ENCODE results near the gene UCHL5. TPM values are rescaled to one million over a fixed set of nuclear protein-coding genes. Genes with fewer than 3 reads are reported as not detected.

UCHL5 gene
- total RNA-seq, 1 donor from 2014 or later = 20.4 TPM

GRCh38 chr1:193090865-193091264, 31.7 kb upstream of the UCHL5 start:
- H3K27ac ChIP-seq (ENCODE audit: low read depth, low read length) = no peak overlapping the region
- H3K4me1 ChIP-seq (ENCODE audit: control insufficient read depth in 3 of 3, insufficient read depth in 3 of 3, low read length in 3 of 3) = no peaks in the 10 kb centered on the region
- peaks cover 0 to 16% (median 3%) of the 10 kb centered on the region in 3 donors for H3K36me3 ChIP-seq (ENCODE audit: control insufficient read depth in 3 of 3, insufficient read depth in 3 of 3, low read length in 3 of 3)
- H3K4me3 ChIP-seq (ENCODE audit: low read length in 3 of 3) = no peak overlapping the region
- no peak overlapping the region for H3K9ac ChIP-seq (ENCODE audit: low read depth in 1 of 3, low read length in 3 of 3)
- H3K27me3 ChIP-seq (ENCODE audit: control insufficient read depth in 3 of 3, insufficient read depth in 3 of 3, low read length in 3 of 3) = no peaks in the 10 kb centered on the region
- no peaks in the 10 kb centered on the region for H3K9me3 ChIP-seq (ENCODE audit: control insufficient read depth in 3 of 3, low read length in 3 of 3)

DNA sequence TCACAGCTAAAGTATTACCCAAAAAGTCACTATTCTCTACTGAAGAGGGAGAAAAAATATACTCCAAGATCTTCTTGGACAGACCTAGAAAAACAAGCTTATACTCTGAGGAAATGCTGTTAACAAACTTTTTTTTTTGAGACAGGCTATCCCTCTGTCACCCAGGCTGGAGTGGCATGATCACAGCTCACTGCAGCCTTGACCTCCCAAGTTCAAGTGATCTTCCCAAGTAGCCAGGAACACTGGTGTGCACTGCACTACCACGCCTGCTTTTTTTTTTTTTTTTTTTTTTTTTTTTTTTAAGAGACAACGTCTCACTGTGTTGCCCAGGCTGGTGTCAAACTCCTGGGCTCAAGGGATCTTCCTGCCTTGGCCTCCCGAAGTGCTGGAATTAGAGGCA, 28.7 kb upstream of the UCHL5 start:
- Histone ChIP-seq H3K4me1 (ENCODE audit: control insufficient read depth in 3 of 3, insufficient read depth in 3 of 3, low read length in 3 of 3) (no peaks in the 10 kb centered on the region), H3K36me3 (ENCODE audit: control insufficient read depth in 3 of 3, insufficient read depth in 3 of 3, low read length in 3 of 3) (peaks cover under 1 to 26% (median 18%) of the 10 kb centered on the region in 3 donors), H3K9ac (ENCODE audit: low read depth in 1 of 3, low read length in 3 of 3) (no peak overlapping the region), H3K27ac (ENCODE audit: low read depth, low read length) (no peak overlapping the region), H3K4me3 (ENCODE audit: low read length in 3 of 3) (no peak overlapping the region), H3K9me3 (ENCODE audit: control insufficient read depth in 3 of 3, low read length in 3 of 3) (no peaks in the 10 kb centered on the region), H3K27me3 (ENCODE audit: control insufficient read depth in 3 of 3, insufficient read depth in 3 of 3, low read length in 3 of 3) (no peaks in the 10 kb centered on the region)

GRCh38 chr1:193086342-193086741, 27.2 kb upstream of the UCHL5 start:
- no peaks in the 10 kb centered on the region for H3K4me1 ChIP-seq (ENCODE audit: control insufficient read depth in 3 of 3, insufficient read depth in 3 of 3, low read length in 3 of 3)
- peak overlapping the region in 1 of 3 donors; percentile 7 for H3K9ac ChIP-seq (ENCODE audit: low read depth in 1 of 3, low read length in 3 of 3)
- H3K36me3 ChIP-seq (ENCODE audit: control insufficient read depth in 3 of 3, insufficient read depth in 3 of 3, low read length in 3 of 3) = peaks cover 6 to 31% (median 28%) of the 10 kb centered on the region in 3 donors
- H3K4me3 ChIP-seq (ENCODE audit: low read length in 3 of 3) = no peak overlapping the region
- H3K9me3 ChIP-seq (ENCODE audit: control insufficient read depth in 3 of 3, low read length in 3 of 3) = no peaks in the 10 kb centered on the region
- H3K27me3 ChIP-seq (ENCODE audit: control insufficient read depth in 3 of 3, insufficient read depth in 3 of 3, low read length in 3 of 3) = no peaks in the 10 kb centered on the region
- no peak overlapping the region for H3K27ac ChIP-seq (ENCODE audit: low read depth, low read length)

DNA sequence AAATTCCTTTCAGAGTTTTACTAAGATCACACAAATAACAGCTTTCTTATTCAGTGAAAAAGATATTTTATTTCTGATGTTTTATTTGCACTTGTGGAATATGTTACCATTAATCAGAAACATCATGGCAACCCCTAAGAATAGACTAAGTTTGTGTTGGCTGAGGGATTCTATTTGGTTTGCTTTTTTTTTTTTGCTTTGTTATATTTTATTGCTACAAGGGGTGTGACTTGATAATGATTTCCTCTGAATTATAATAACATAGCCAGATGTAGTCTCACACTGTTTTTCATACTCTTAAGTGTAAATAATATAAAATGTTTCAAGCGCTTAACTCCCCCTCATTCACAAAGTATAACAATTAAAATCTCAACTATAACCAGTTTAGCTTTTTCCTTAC, 26.1 kb upstream of the UCHL5 start:
- no peaks in the 10 kb centered on the region for H3K4me1 ChIP-seq (ENCODE audit: control insufficient read depth in 3 of 3, insufficient read depth in 3 of 3, low read length in 3 of 3)
- peaks cover 6 to 33% (median 31%) of the 10 kb centered on the region in 3 donors for H3K36me3 ChIP-seq (ENCODE audit: control insufficient read depth in 3 of 3, insufficient read depth in 3 of 3, low read length in 3 of 3)
- H3K9ac ChIP-seq (ENCODE audit: low read depth in 1 of 3, low read length in 3 of 3) = no peak overlapping the region
- H3K27ac ChIP-seq (ENCODE audit: low read depth, low read length) = no peak overlapping the region
- H3K27me3 ChIP-seq (ENCODE audit: control insufficient read depth in 3 of 3, insufficient read depth in 3 of 3, low read length in 3 of 3) = no peaks in the 10 kb centered on the region
- no peak overlapping the region for H3K4me3 ChIP-seq (ENCODE audit: low read length in 3 of 3)
- H3K9me3 ChIP-seq (ENCODE audit: control insufficient read depth in 3 of 3, low read length in 3 of 3) = no peaks in the 10 kb centered on the region

DNA sequence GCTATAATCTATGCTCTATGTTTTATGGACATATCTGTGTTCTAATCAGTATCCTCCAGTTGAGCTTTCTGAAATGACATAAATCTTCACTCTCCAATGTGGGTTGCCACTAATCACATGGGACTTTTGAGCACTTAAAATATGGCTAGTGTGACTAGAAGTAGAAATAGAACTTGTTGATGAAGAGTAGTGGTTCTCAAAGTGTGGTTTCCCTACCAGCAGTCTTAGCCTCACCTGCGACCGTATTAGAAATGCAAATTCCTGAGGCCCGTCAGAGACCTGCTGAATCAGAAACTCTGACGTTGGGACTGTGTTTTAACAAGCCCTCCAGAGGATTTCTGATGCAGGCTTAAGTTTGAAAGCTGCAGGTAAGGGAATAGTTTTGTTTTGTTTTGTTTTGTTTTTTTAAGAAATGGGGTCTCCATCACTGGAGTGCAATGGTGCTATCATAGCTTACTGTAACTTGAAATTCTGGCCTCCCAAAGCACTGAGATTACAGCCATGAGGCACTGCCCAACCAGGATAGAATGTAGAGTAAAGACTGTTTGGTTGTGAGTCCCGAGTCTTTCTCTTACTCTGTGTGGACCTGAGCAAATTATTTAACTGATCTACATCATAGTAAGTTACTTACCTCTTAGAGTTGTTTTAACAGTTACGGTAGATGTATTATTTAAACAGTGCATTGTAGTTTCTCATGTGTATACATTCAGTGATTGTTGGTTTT, 24.4 kb upstream of the UCHL5 start:
- Histone ChIP-seq H3K9me3 (ENCODE audit: control insufficient read depth in 3 of 3, low read length in 3 of 3) (no peaks in the 10 kb centered on the region), H3K9ac (ENCODE audit: low read depth in 1 of 3, low read length in 3 of 3) (no peak overlapping the region), H3K36me3 (ENCODE audit: control insufficient read depth in 3 of 3, insufficient read depth in 3 of 3, low read length in 3 of 3) (peaks cover 6 to 39% (median 35%) of the 10 kb centered on the region in 3 donors), H3K27ac (ENCODE audit: low read depth, low read length) (no peak overlapping the region), H3K4me3 (ENCODE audit: low read length in 3 of 3) (no peak overlapping the region), H3K4me1 (ENCODE audit: control insufficient read depth in 3 of 3, insufficient read depth in 3 of 3, low read length in 3 of 3) (no peaks in the 10 kb centered on the region), H3K27me3 (ENCODE audit: control insufficient read depth in 3 of 3, insufficient read depth in 3 of 3, low read length in 3 of 3) (no peaks in the 10 kb centered on the region)

DNA sequence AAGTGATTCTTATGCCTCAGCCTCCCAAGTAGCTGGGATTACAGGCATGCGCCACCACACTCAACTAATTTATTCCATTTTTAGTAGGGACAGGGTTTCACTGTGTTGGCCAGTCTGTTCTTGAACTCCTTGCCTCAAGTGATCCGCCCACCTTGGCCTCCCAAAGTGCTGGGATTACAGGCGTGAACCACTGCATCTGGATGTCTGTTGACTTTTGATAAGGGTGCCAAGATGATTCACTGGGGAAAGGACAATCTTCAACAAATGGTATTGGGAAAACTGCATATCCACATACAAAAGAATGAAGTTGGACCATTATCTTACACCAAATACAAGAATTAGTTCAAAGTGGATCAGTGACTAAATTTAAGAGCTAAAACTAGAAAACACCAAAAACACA, 20.0 kb upstream of the UCHL5 start:
- peaks cover 6 to 45% (median 43%) of the 10 kb centered on the region in 3 donors for H3K36me3 ChIP-seq (ENCODE audit: control insufficient read depth in 3 of 3, insufficient read depth in 3 of 3, low read length in 3 of 3)

GRCh38 chr1:193077991-193078390, 18.8 kb upstream of the UCHL5 start:
- peaks cover 6 to 36% (median 33%) of the 10 kb centered on the region in 3 donors for H3K36me3 ChIP-seq (ENCODE audit: control insufficient read depth in 3 of 3, insufficient read depth in 3 of 3, low read length in 3 of 3)
- no peaks in the 10 kb centered on the region for H3K27me3 ChIP-seq (ENCODE audit: control insufficient read depth in 3 of 3, insufficient read depth in 3 of 3, low read length in 3 of 3)
- no peaks in the 10 kb centered on the region for H3K4me1 ChIP-seq (ENCODE audit: control insufficient read depth in 3 of 3, insufficient read depth in 3 of 3, low read length in 3 of 3)
- H3K27ac ChIP-seq (ENCODE audit: low read depth, low read length) = no peak overlapping the region
- peaks cover 0 to 3% (median 0%) of the 10 kb centered on the region in 3 donors for H3K9me3 ChIP-seq (ENCODE audit: control insufficient read depth in 3 of 3, low read length in 3 of 3)
- no peak overlapping the region for H3K4me3 ChIP-seq (ENCODE audit: low read length in 3 of 3)
- no peak overlapping the region for H3K9ac ChIP-seq (ENCODE audit: low read depth in 1 of 3, low read length in 3 of 3)

More for the DNA sequence above, 20.0 kb upstream of the UCHL5 start:
- no peaks in the 10 kb centered on the region for H3K4me1 ChIP-seq (ENCODE audit: control insufficient read depth in 3 of 3, insufficient read depth in 3 of 3, low read length in 3 of 3)
- H3K27ac ChIP-seq (ENCODE audit: low read depth, low read length) = no peak overlapping the region
- H3K27me3 ChIP-seq (ENCODE audit: control insufficient read depth in 3 of 3, insufficient read depth in 3 of 3, low read length in 3 of 3) = no peaks in the 10 kb centered on the region
- peaks cover 0 to 3% (median 0%) of the 10 kb centered on the region in 3 donors for H3K9me3 ChIP-seq (ENCODE audit: control insufficient read depth in 3 of 3, low read length in 3 of 3)
- no peak overlapping the region for H3K9ac ChIP-seq (ENCODE audit: low read depth in 1 of 3, low read length in 3 of 3)
- H3K4me3 ChIP-seq (ENCODE audit: low read length in 3 of 3) = no peak overlapping the region

DNA sequence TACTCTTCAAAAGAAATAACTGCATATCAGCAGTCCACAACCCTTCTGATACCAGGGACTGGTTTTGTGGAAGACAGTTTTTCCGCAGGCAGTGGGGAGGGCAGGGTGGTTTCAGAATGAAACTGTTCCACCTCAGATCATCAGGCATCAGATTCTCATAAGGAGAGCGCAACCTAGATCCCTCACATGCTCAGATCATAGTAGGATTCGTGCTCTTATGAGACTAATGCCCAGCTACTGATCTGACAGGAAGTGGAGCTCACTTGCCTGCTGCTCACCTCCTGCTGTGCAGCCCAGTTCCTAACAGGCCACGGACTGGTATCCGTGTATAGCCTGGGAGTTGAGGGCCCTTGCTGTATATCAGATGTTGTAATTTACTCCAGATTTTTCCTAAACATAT, 11.8 kb upstream of the UCHL5 start:
- no peaks in the 10 kb centered on the region for H3K27me3 ChIP-seq (ENCODE audit: control insufficient read depth in 3 of 3, insufficient read depth in 3 of 3, low read length in 3 of 3)
- H3K9me3 ChIP-seq (ENCODE audit: control insufficient read depth in 3 of 3, low read length in 3 of 3) = no peaks in the 10 kb centered on the region
- H3K4me3 ChIP-seq (ENCODE audit: low read length in 3 of 3) = no peak overlapping the region
- no peak overlapping the region for H3K27ac ChIP-seq (ENCODE audit: low read depth, low read length)
- peaks cover 0 to 4% (median 0%) of the 10 kb centered on the region in 3 donors for H3K36me3 ChIP-seq (ENCODE audit: control insufficient read depth in 3 of 3, insufficient read depth in 3 of 3, low read length in 3 of 3)
- peaks cover 7 to 8% (median 7%) of the 10 kb centered on the region in 3 donors for H3K4me1 ChIP-seq (ENCODE audit: control insufficient read depth in 3 of 3, insufficient read depth in 3 of 3, low read length in 3 of 3)
- H3K9ac ChIP-seq (ENCODE audit: low read depth in 1 of 3, low read length in 3 of 3) = peak overlapping the region in 1 of 3 donors; percentile 34

DNA sequence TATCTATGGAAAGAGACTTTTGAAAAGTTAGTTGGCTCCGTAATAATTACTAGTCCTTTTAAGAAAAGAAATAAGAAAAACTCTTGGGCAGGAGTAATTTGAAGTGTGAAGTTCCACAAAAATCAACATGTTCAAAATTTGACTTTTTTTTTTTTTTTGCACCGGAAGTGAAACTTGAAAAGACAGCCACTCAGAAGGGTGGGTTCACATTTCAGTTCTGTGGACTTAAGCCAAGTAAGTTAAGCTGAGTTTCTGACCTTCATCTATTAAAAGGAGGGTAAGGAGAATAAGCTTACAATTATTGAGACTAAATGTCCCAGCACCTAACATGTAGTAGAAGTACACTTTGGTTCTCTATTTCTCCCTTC, 11.2 kb upstream of the UCHL5 start:
- H3K27me3 ChIP-seq (ENCODE audit: control insufficient read depth in 3 of 3, insufficient read depth in 3 of 3, low read length in 3 of 3) = no peaks in the 10 kb centered on the region
- no peak overlapping the region for H3K4me3 ChIP-seq (ENCODE audit: low read length in 3 of 3)
- H3K9me3 ChIP-seq (ENCODE audit: control insufficient read depth in 3 of 3, low read length in 3 of 3) = no peaks in the 10 kb centered on the region
- peaks cover 7 to 8% (median 7%) of the 10 kb centered on the region in 3 donors for H3K4me1 ChIP-seq (ENCODE audit: control insufficient read depth in 3 of 3, insufficient read depth in 3 of 3, low read length in 3 of 3)
- H3K9ac ChIP-seq (ENCODE audit: low read depth in 1 of 3, low read length in 3 of 3) = no peak overlapping the region
- peaks cover 0 to 4% (median 0%) of the 10 kb centered on the region in 3 donors for H3K36me3 ChIP-seq (ENCODE audit: control insufficient read depth in 3 of 3, insufficient read depth in 3 of 3, low read length in 3 of 3)
- no peak overlapping the region for H3K27ac ChIP-seq (ENCODE audit: low read depth, low read length)

GRCh38 chr1:193069748-193070385, 10.7 kb upstream of the UCHL5 start:
- Histone ChIP-seq H3K36me3 (ENCODE audit: control insufficient read depth in 3 of 3, insufficient read depth in 3 of 3, low read length in 3 of 3) (peaks cover 0 to 4% (median 0%) of the 10 kb centered on the region in 3 donors), H3K4me3 (ENCODE audit: low read length in 3 of 3) (no peak overlapping the region), H3K27ac (ENCODE audit: low read depth, low read length) (no peak overlapping the region), H3K27me3 (ENCODE audit: control insufficient read depth in 3 of 3, insufficient read depth in 3 of 3, low read length in 3 of 3) (no peaks in the 10 kb centered on the region), H3K4me1 (ENCODE audit: control insufficient read depth in 3 of 3, insufficient read depth in 3 of 3, low read length in 3 of 3) (peaks cover 7 to 8% (median 7%) of the 10 kb centered on the region in 3 donors), H3K9me3 (ENCODE audit: control insufficient read depth in 3 of 3, low read length in 3 of 3) (no peaks in the 10 kb centered on the region), H3K9ac (ENCODE audit: low read depth in 1 of 3, low read length in 3 of 3) (no peak overlapping the region)
